Measurements from ENCODE around the gene SMIM27. TPM values are rescaled to one million over a fixed set of nuclear protein-coding genes. Genes with fewer than 3 reads are reported as not detected.

SMIM27 gene
- total and polyA plus RNA-seq, 2 experiments from 2014 or later = 3.4 to 106 TPM

- Histone ChIP-seq H3K27me3 (ENCODE audit: insufficient read depth) (no peaks in the 10 kb centered on the region), H3K9me2 (ENCODE audit: insufficient read depth) (no peaks in the 10 kb centered on the region), H3K4me1 (ENCODE audit: insufficient read depth) (peaks cover 8% of the 10 kb centered on the region), H3K27ac (ENCODE audit: low read depth) (no peak overlapping the region), H3F3A (replicated peaks; ENCODE audit: low read depth) (peaks cover 5% of the 10 kb centered on the region), H3K4me2 (no peak overlapping the region), H3K36me3 (ENCODE audit: insufficient read depth) (no peaks in the 10 kb centered on the region), H3K79me2 (replicated peaks; ENCODE audit: insufficient read depth) (peaks cover 39% of the 10 kb centered on the region), H2AFZ (no peak overlapping the region), H3K4me3 (no peak overlapping the region), H4K20me1 (replicated peaks; ENCODE audit: insufficient read depth) (peaks cover 11% of the 10 kb centered on the region; the same call in 1 of the 2 replicates)
- TF ChIP-seq ETS1 (IDR thresholded peaks at IDR 0.05) = no peak
- no peak for TF ChIP-seq ZNF462 (CRISPR knock-in tag; IDR thresholded peaks at IDR 0.05)
- TF ChIP-seq STAT1 (IDR thresholded peaks at IDR 0.05; ENCODE audit: unreplicated experiment) = no peak
- TF ChIP-seq NANOG (IDR thresholded peaks at IDR 0.05; ENCODE audit: borderline replicate concordance) = no peak
- Mint-ChIP-seq H3K27me3 (ENCODE audit: insufficient read depth, low read depth, poor library complexity) (peaks cover 20% of the 10 kb centered on the region), H3K9me3 (no peaks in the 10 kb centered on the region; the same call in 2 of the 3 replicates), H3K36me3 (ENCODE audit: low read depth) (peaks cover 10% of the 10 kb centered on the region), H3K4me3 (peak overlapping the region; percentile 29; the same call in 2 of the 3 replicates), H3K27ac (no peak overlapping the region), H3K4me1 (peaks cover 11% of the 10 kb centered on the region)
- DNase-seq (ENCODE audit: low spot score) (no peak), ATAC-seq (no peak)
Observed at GRCh38 chr9:32554107-32554506, 2.0 kb downstream of the SMIM27 start.

- H3K4me3 ChIP-seq = no peak overlapping the region
- Mint-ChIP-seq H3K9me3 (no peaks in the 10 kb centered on the region; the same call in 2 of the 3 replicates), H3K4me3 (no peak overlapping the region), H3K4me1 (peaks cover 8% of the 10 kb centered on the region), H3K27me3 (ENCODE audit: insufficient read depth, low read depth, poor library complexity) (peaks cover 20% of the 10 kb centered on the region), H3K36me3 (ENCODE audit: low read depth) (peaks cover 6% of the 10 kb centered on the region; the same call in 2 of the 3 replicates), H3K27ac (no peak overlapping the region)
- DNase-seq (ENCODE audit: low spot score) (no peak), ATAC-seq (no peak)
- no peak overlapping the region for H3K27ac ChIP-seq (ENCODE audit: low read depth)
- no peaks in the 10 kb centered on the region for H3K36me3 ChIP-seq (ENCODE audit: insufficient read depth)
- no peak for TF ChIP-seq ZNF114 (CRISPR knock-in tag; IDR thresholded peaks at IDR 0.05)
- no peak for TF ChIP-seq JUNB (IDR thresholded peaks at IDR 0.05; ENCODE audit: unreplicated experiment)
- no peak for TF ChIP-seq POLR2AphosphoS5 (IDR thresholded peaks at IDR 0.05; ENCODE audit: low read depth)
- no peak for TF ChIP-seq ETS1 (IDR thresholded peaks at IDR 0.05)
- no peak for TF ChIP-seq NANOG (IDR thresholded peaks at IDR 0.05; ENCODE audit: borderline replicate concordance)
- no peak for TF ChIP-seq EZH2 (IDR thresholded peaks at IDR 0.05; ENCODE audit: low read depth, unreplicated experiment)
- TF ChIP-seq CTCF (conservative IDR thresholded peaks at IDR 0.05; ENCODE audit: low read depth in 2 of 2) = no peak
- no peaks in the 10 kb centered on the region for H3K27me3 ChIP-seq (ENCODE audit: insufficient read depth)
- peaks cover 37% of the 10 kb centered on the region for H3K79me2 ChIP-seq (replicated peaks; ENCODE audit: insufficient read depth)
- H4K20me1 ChIP-seq (replicated peaks; ENCODE audit: insufficient read depth) = peaks cover 6% of the 10 kb centered on the region; the same call in 1 of the 2 replicates
- H3K9me2 ChIP-seq (ENCODE audit: insufficient read depth) = no peaks in the 10 kb centered on the region
- H3F3A ChIP-seq (replicated peaks; ENCODE audit: low read depth) = peaks cover 5% of the 10 kb centered on the region
- H2AFZ ChIP-seq = no peak overlapping the region
- H3K4me2 ChIP-seq = no peak overlapping the region
- H3K4me1 ChIP-seq (ENCODE audit: insufficient read depth) = peaks cover 5% of the 10 kb centered on the region; the same call in 1 of the 2 replicates
Observed at GRCh38 chr9:32554591-32554990, 2.5 kb downstream of the SMIM27 start.

Measured in GM23338 (cell line).